ENCODE results near the gene GNB5.

Gene GNB5

GRCh38 chr15:52068004-52068615 is 123.1 kb downstream of the GNB5 start:
- Histone ChIP-seq H3K9me3 (ENCODE audit: control insufficient read depth, low read length) (no peaks in the 10 kb centered on the region), H3K27me3 (ENCODE audit: control insufficient read depth, insufficient read depth, low read length) (no peaks in the 10 kb centered on the region), H3K36me3 (ENCODE audit: control insufficient read depth, insufficient read depth, low read length) (no peaks in the 10 kb centered on the region), H3K4me3 (ENCODE audit: low read length) (no peak overlapping the region), H3K9ac (ENCODE audit: low read length) (no peak overlapping the region), H3K4me1 (ENCODE audit: control insufficient read depth, insufficient read depth, low read length) (peaks cover 32% of the 10 kb centered on the region)

GRCh38 chr15:52067545-52067926 is 123.7 kb downstream of the GNB5 start:
- Histone ChIP-seq H3K27me3 (ENCODE audit: control insufficient read depth, insufficient read depth, low read length) (no peaks in the 10 kb centered on the region), H3K4me1 (ENCODE audit: control insufficient read depth, insufficient read depth, low read length) (peaks cover 32% of the 10 kb centered on the region), H3K9me3 (ENCODE audit: control insufficient read depth, low read length) (no peaks in the 10 kb centered on the region), H3K36me3 (ENCODE audit: control insufficient read depth, insufficient read depth, low read length) (no peaks in the 10 kb centered on the region), H3K4me3 (ENCODE audit: low read length) (no peak overlapping the region), H3K9ac (ENCODE audit: low read length) (no peak overlapping the region)

- no peaks in the 10 kb centered on the region for H3K9me3 ChIP-seq (ENCODE audit: control insufficient read depth, low read length)
- no peaks in the 10 kb centered on the region for H3K27me3 ChIP-seq (ENCODE audit: control insufficient read depth, insufficient read depth, low read length)
Measured at GRCh38 chr15:52066842-52067544, 124.2 kb downstream of the GNB5 start.

More at GRCh38 chr15:52066842-52067544, 124.2 kb downstream of the GNB5 start:
- Histone ChIP-seq H3K36me3 (ENCODE audit: control insufficient read depth, insufficient read depth, low read length) (no peaks in the 10 kb centered on the region), H3K4me1 (ENCODE audit: control insufficient read depth, insufficient read depth, low read length) (peaks cover 29% of the 10 kb centered on the region), H3K9ac (ENCODE audit: low read length) (no peak overlapping the region), H3K4me3 (ENCODE audit: low read length) (no peak overlapping the region)
